ENCODE results near the gene PIGN.

- TF ChIP-seq CTCF (IDR thresholded peaks at IDR 0.05), result no peak
- no peak for TF ChIP-seq POLR2A (IDR thresholded peaks at IDR 0.05)
These were observed 168.2 kb downstream of the PIGN start for GRCh38 chr18:62018759-62019041.
